ENCODE measurements around the gene TTC4. TPM values are rescaled to one million over a fixed set of nuclear protein-coding genes. Genes with fewer than 3 reads are reported as not detected.

TTC4 gene
- total and polyA plus RNA-seq, 2 experiments from 2014 or later, result 25.1 to 33.6 TPM

GRCh38 chr1:54777431-54777830 is 61.8 kb downstream of the TTC4 start:
- ATAC-seq (no peak), DNase-seq (ENCODE audit: low spot score) (no peak)
- no peak overlapping the region for H3K4me2 ChIP-seq
- Mint-ChIP-seq H3K36me3 (ENCODE audit: low read depth) (no peaks in the 10 kb centered on the region; the same call in 2 of the 3 replicates), H3K9me3 (no peaks in the 10 kb centered on the region; the same call in 2 of the 3 replicates), H3K4me1 (peaks cover 12% of the 10 kb centered on the region; the same call in 2 of the 3 replicates), H3K27ac (no peak overlapping the region), H3K27me3 (ENCODE audit: insufficient read depth, low read depth, poor library complexity) (peaks cover 30% of the 10 kb centered on the region), H3K4me3 (no peak overlapping the region)
- peaks cover 3% of the 10 kb centered on the region; the same call in 1 of the 2 replicates for H3K9me2 ChIP-seq (ENCODE audit: insufficient read depth)
- no peak overlapping the region for H3K4me3 ChIP-seq
- TF ChIP-seq CREB1 (CRISPR knock-in tag; IDR thresholded peaks at IDR 0.05; ENCODE audit: low read depth) (no peak), POLR2AphosphoS5 (IDR thresholded peaks at IDR 0.05; ENCODE audit: low read depth) (no peak), ZNF462 (CRISPR knock-in tag; IDR thresholded peaks at IDR 0.05) (no peak), ZNF331 (CRISPR knock-in tag; IDR thresholded peaks at IDR 0.05; ENCODE audit: low read depth) (no peak), ZNF114 (CRISPR knock-in tag; IDR thresholded peaks at IDR 0.05) (no peak), STAT1 (IDR thresholded peaks at IDR 0.05; ENCODE audit: unreplicated experiment) (no peak), JUNB (IDR thresholded peaks at IDR 0.05; ENCODE audit: unreplicated experiment) (no peak), REST (IDR thresholded peaks at IDR 0.05; ENCODE audit: unreplicated experiment) (no peak), ETS1 (IDR thresholded peaks at IDR 0.05) (no peak), EZH2phosphoT487 (IDR thresholded peaks at IDR 0.05; ENCODE audit: unreplicated experiment) (no peak)
- peaks cover 4% of the 10 kb centered on the region; the same call in 1 of the 2 replicates for H3K4me1 ChIP-seq (ENCODE audit: insufficient read depth)
- no peaks in the 10 kb centered on the region for H3K36me3 ChIP-seq (ENCODE audit: insufficient read depth)
- H3K27me3 ChIP-seq (ENCODE audit: insufficient read depth), result peaks cover 32% of the 10 kb centered on the region
- 0 out of 2 replicates have a peak, but pooled peaks cover 2% of the 10 kb centered on the region for H4K20me1 ChIP-seq (replicated peaks; ENCODE audit: insufficient read depth)
- no peak overlapping the region for H3K27ac ChIP-seq (ENCODE audit: low read depth)
- H3F3A ChIP-seq (replicated peaks; ENCODE audit: low read depth), result peaks cover 8% of the 10 kb centered on the region
- no peaks in the 10 kb centered on the region for H3K79me2 ChIP-seq (replicated peaks; ENCODE audit: insufficient read depth)
- H2AFZ ChIP-seq, result no peak overlapping the region

Data from GM23338 (cell line).